SJSA1 (cell line): ENCODE data around the gene LRRC30. TPM values are rescaled to one million over a fixed set of nuclear protein-coding genes. Genes with fewer than 3 reads are reported as not detected.
"Not testable (repeated sequence)": the region's sequence is repeated elsewhere in the genome, so short reads cannot be mapped to it uniquely, and the experiment has no call there.

Experiments
- DNase-seq, 2 experiments: peaks; one replicate each; pipeline ENCODE4 v3.0.0-alpha.2; 2015 to 2020; ENCODE audit warnings: low spot score in 2 of 2, low read depth in 1 of 2
- H3K27ac ChIP-seq: fragments of 250-450 bp; sonication (Bioruptor Pico); 2 replicates; pipeline ENCODE4 v1.5.1; 2020; ENCODE audit warnings: mild to moderate bottlenecking, moderate library complexity
- H3K27me3 ChIP-seq: fragments of 250-450 bp; sonication (Bioruptor Pico); replicated peaks from 2 replicates; pipeline ENCODE4 v1.5.1; 2020; ENCODE audit warnings: mild to moderate bottlenecking, moderate library complexity
- H3K36me3 ChIP-seq: fragments of 250-450 bp; sonication (Bioruptor Pico); 2 replicates; pipeline ENCODE4 v1.5.1; 2020; ENCODE audit warnings: mild to moderate bottlenecking
- H3K4me1 ChIP-seq: fragments of 250-450 bp; sonication (Bioruptor Pico); replicated peaks from 2 replicates; pipeline ENCODE4 v1.6.1; 2021; ENCODE audit warnings: mild to moderate bottlenecking
- H3K4me3 ChIP-seq: fragments of 250-450 bp; sonication (Bioruptor Pico); 2 replicates; pipeline ENCODE4 v1.5.1; 2020; ENCODE audit warnings: mild to moderate bottlenecking
- H3K9me3 ChIP-seq: fragments of 250-450 bp; sonication (Bioruptor Pico); replicated peaks from 2 replicates; pipeline ENCODE4 v1.5.1; 2020; ENCODE audit warnings: mild to moderate bottlenecking
- total RNA-seq: library from RNA; depleted of rRNA; stranded (reverse); fragments of >200 nt; shearing (Covaris generic); gene quantifications from 2 replicates; pipeline ENCODE4 v1.2.3, GENCODE V29; 2014; rRNA removed

LRRC30 gene
- total RNA-seq = not detected in 2 replicates

DNA sequence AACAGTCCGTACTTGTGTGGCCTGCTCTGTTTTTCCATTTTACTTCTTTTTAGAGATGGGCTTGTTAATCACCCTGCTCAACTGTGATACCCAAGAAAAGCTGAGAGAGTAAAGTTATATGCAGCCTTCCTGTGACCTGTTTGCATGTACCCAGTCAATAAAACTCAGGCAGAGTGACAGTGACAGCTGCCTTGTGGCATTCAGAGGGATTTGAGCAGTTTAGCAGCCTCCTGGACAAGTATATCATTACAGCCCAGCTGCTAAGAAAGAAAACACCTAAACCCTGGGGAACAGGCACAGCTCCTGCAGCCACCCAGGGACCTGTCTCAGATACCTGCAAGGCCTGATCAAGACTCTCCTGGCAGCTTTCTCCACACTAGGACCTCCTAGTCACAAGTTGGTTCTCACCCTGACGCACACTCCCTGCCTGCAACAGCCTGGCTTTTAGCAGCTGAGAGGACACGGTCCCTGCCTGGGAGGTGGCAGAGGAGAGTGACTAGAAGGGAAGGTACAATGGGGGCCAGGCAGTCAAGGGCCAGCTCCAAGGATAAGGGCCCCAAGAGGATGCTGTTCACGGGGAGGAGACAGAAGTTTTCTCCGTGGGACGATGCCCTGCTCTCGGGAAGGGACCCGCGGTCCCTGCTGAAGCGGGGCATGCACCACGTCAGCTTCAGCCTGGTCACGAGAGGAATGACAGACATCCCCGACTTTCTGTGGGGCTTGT lies at the start of gene LRRC30:
TSS of gene LRRC30 (plus strand) at position 464 of the 724 bp plus-strand sequence. CDS start at position 514, 50 bp downstream.
- Histone ChIP-seq H3K27ac (no peak within 1 kb of the TSS), H3K9me3 (no peaks in the 10 kb centered on the region), H3K4me3 (no peak within 1 kb of the TSS), H3K36me3 (no peaks in the 10 kb centered on the region), H3K4me1 (no peaks in the 10 kb centered on the region), H3K27me3 (no peaks in the 10 kb centered on the region; the same call in none of the 2 replicates)
- DNase-seq = no peak

DNA sequence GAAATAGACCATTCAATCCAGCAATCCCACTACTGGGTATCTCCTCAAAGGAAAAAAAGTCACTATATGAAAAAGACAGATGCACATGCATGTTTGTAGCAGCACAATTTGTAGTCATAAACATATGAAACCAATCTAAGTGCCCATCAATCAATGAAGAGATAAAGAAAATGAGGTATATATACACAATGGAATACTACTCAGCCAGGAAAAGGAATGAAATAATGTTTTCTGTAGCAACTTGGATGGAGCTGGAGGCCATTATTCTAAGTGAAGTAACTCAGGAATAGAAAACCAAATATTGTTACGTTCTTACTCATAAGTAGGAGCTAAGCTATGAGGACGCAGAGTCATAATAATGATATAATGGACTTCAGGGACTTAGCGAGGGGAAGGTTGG lies 45.2 kb upstream of the LRRC30 start:
- Histone ChIP-seq H3K9me3 (no peaks in the 10 kb centered on the region), H3K4me1 (no peaks in the 10 kb centered on the region), H3K36me3 (no peaks in the 10 kb centered on the region), H3K27ac (no peak overlapping the region), H3K27me3 (no peaks in the 10 kb centered on the region; the same call in 1 of the 2 replicates), H3K4me3 (no peak overlapping the region)
- no peak for DNase-seq

DNA sequence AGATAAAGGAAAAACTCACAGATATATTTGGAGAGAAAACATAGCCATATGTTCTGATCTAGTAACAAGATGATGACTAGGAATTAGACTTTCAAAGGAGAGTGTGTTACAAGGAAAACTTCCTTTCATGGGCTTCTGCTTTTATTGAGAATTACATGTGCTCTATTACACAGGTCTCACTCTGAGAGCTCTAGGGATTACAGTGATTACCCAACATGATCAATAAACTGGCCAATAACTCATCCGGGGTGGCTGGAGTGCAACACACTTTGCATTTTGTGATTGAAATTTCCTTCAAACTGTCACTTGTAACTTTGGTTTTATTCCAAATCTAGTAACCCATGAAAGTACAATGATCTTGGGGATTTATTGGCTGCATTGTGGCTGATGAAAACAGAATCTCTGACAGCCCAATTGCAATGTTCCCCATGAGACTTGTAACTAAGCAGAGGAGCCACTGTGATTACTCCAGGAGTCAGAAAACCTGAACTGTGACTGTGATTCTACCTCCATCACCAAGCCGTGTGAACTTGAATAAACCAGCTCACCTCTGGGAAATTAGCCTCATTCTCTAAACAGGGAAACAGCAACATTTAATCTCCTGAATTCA lies 40.2 kb upstream of the LRRC30 start:
- H3K4me1 ChIP-seq = no peaks in the 10 kb centered on the region
- no peak overlapping the region for H3K4me3 ChIP-seq
- H3K9me3 ChIP-seq = no peaks in the 10 kb centered on the region
- peaks cover 3% of the 10 kb centered on the region; the same call in 1 of the 2 replicates for H3K27me3 ChIP-seq
- no peak for DNase-seq
- no peaks in the 10 kb centered on the region for H3K36me3 ChIP-seq
- H3K27ac ChIP-seq = no peak overlapping the region

DNA sequence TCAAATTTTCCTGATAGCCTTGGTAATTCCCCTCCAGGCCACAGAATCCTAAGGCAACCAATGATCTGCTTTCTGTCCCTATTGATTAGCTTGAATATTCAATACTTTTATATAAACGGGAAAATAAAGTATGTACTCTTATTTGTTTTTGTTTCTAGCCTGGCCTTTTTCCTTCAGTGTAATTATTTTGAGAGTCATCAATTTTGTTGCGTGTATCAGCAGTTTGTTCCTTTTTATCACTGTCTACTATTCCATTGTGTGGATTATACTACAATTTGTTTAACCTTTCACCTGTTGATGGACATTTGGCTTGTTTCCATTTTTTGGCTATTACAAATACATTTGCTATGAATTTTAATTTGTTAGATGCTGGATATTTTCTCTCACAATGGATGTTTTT lies 39.2 kb upstream of the LRRC30 start:
- peaks cover 3% of the 10 kb centered on the region; the same call in 1 of the 2 replicates for H3K27me3 ChIP-seq
- H3K9me3 ChIP-seq = no peaks in the 10 kb centered on the region
- no peaks in the 10 kb centered on the region for H3K4me1 ChIP-seq
- no peaks in the 10 kb centered on the region for H3K36me3 ChIP-seq
- no peak overlapping the region for H3K27ac ChIP-seq
- no peak overlapping the region for H3K4me3 ChIP-seq
- DNase-seq = no peak

GRCh38 chr18:7195266-7195665 lies 35.6 kb upstream of the LRRC30 start:
- no peaks in the 10 kb centered on the region for H3K36me3 ChIP-seq
- H3K27me3 ChIP-seq = peaks cover 3% of the 10 kb centered on the region; the same call in 1 of the 2 replicates
- no peaks in the 10 kb centered on the region for H3K9me3 ChIP-seq
- H3K4me3 ChIP-seq = no peak overlapping the region
- no peaks in the 10 kb centered on the region for H3K4me1 ChIP-seq
- H3K27ac ChIP-seq = no peak overlapping the region
- no peak for DNase-seq

GRCh38 chr18:7196421-7196820 lies 34.5 kb upstream of the LRRC30 start:
- no peak overlapping the region for H3K27ac ChIP-seq
- no peak overlapping the region for H3K4me3 ChIP-seq
- no peaks in the 10 kb centered on the region for H3K4me1 ChIP-seq
- DNase-seq = no peak
- no peaks in the 10 kb centered on the region for H3K36me3 ChIP-seq
- H3K27me3 ChIP-seq = peaks cover 3% of the 10 kb centered on the region; the same call in 1 of the 2 replicates
- no peaks in the 10 kb centered on the region for H3K9me3 ChIP-seq

DNA sequence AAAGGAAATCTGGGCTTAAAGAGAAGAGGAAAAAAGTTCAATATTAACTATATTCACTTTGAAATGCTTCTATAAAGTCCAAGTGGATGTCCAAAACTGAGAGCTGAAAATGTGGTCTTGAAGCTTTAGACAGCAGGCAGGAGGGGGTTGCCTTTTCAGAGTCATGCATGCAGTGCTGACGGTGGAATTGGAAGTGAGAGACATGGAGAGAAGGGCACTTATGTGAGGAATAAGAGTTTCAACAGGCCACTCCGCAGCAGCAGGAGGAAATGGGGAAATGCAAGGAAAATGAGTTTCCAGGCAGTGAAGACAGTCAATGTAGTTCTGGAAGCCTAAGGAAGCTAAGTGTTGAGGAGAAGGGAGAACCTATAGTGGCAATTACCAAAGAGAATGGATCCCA lies 33.0 kb upstream of the LRRC30 start:
- Histone ChIP-seq H3K27ac (no peak overlapping the region), H3K4me1 (no peaks in the 10 kb centered on the region), H3K27me3 (no peaks in the 10 kb centered on the region; the same call in 1 of the 2 replicates), H3K4me3 (no peak overlapping the region), H3K9me3 (no peaks in the 10 kb centered on the region), H3K36me3 (no peaks in the 10 kb centered on the region)
- DNase-seq = no peak

- Histone ChIP-seq H3K4me3 (no peak overlapping the region), H3K9me3 (no peaks in the 10 kb centered on the region)
- no peak for DNase-seq
Observed at GRCh38 chr18:7198326-7198725, 32.6 kb upstream of the LRRC30 start.

DNA sequence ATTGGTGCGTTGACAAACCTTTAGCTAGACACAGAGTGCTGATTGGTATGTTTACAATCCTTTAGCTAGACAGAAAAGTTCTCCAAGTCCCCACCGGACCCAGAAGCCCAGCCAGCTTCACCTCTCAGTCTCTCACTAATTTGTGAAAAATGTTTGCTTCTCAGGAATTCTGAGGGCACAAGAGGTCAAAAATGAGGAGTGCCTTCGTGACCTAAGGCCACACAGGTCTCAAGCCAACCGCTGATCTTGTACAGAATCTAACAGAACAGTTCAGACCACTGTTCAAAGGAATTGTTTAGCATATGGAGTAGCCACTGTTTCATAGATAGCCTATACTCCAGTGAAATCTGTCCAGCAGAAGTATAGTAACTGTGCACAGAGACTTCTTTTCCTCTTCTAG lies 29.8 kb upstream of the LRRC30 start:
- H3K36me3 ChIP-seq = no peaks in the 10 kb centered on the region
- no peaks in the 10 kb centered on the region for H3K4me1 ChIP-seq
- DNase-seq = no peak
- H3K4me3 ChIP-seq = no peak overlapping the region
- H3K9me3 ChIP-seq = no peaks in the 10 kb centered on the region
- no peak overlapping the region for H3K27ac ChIP-seq
- H3K27me3 ChIP-seq = no peaks in the 10 kb centered on the region

More at GRCh38 chr18:7198326-7198725, 32.6 kb upstream of the LRRC30 start:
- H3K36me3 ChIP-seq = no peaks in the 10 kb centered on the region
- H3K27ac ChIP-seq = no peak overlapping the region
- no peaks in the 10 kb centered on the region; the same call in 1 of the 2 replicates for H3K27me3 ChIP-seq
- H3K4me1 ChIP-seq = no peaks in the 10 kb centered on the region

GRCh38 chr18:7202169-7202568 lies 28.7 kb upstream of the LRRC30 start:
- H3K9me3 ChIP-seq = no peaks in the 10 kb centered on the region

GRCh38 chr18:7203601-7204000 lies 27.3 kb upstream of the LRRC30 start:
- H3K4me1 ChIP-seq, H3K27ac ChIP-seq, H3K9me3 ChIP-seq, H3K36me3 ChIP-seq, H3K27me3 ChIP-seq, DNase-seq, H3K4me3 ChIP-seq: not testable (repeated sequence)

More at GRCh38 chr18:7202169-7202568, 28.7 kb upstream of the LRRC30 start:
- no peaks in the 10 kb centered on the region for H3K36me3 ChIP-seq
- H3K4me1 ChIP-seq = no peaks in the 10 kb centered on the region
- no peaks in the 10 kb centered on the region for H3K27me3 ChIP-seq
- no peak overlapping the region for H3K4me3 ChIP-seq
- no peak for DNase-seq
- no peak overlapping the region for H3K27ac ChIP-seq

DNA sequence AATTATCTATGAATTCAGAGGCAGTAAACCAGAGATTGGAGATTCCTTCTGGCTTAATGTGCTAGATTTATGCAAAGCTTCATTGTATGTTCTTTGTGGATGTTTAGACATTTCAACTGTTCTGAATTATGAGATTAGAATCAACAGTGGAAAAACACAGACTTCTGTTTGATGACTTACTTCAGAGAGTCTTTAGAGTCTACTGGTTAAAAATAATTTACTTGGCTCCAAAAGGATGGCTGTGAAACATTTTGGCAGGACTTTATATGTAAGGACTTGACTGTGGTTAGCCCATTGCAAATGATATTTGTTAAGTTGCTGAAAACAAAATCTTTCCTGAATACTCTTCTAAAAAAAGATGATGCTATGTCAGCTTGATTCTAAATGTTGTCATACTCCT lies 25.5 kb upstream of the LRRC30 start:
- no peaks in the 10 kb centered on the region for H3K9me3 ChIP-seq
- no peak for DNase-seq
- no peaks in the 10 kb centered on the region for H3K36me3 ChIP-seq

DNA sequence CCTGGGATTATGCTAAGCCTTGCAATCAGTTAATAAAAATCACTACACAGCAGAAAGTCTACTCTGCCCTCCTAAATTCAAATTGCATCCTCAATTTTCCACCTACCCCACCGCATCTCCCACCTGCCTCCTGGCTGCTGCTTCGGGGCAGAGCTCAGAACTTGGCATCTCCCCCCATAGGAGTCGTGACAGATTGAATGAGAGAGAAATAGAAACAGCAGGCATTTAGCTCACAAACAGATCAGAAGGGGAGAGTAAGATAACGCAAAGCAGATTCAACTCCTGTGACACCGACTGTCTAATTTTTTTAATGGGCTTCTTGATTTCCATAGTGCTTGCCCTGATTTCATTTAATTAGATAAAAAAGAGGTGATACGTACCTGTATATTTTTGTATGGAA lies 24.7 kb upstream of the LRRC30 start:
- no peaks in the 10 kb centered on the region for H3K27me3 ChIP-seq

More for the DNA sequence above, 25.5 kb upstream of the LRRC30 start:
- no peaks in the 10 kb centered on the region for H3K4me1 ChIP-seq
- no peaks in the 10 kb centered on the region for H3K27me3 ChIP-seq
- H3K27ac ChIP-seq = no peak overlapping the region
- H3K4me3 ChIP-seq = no peak overlapping the region

DNA sequence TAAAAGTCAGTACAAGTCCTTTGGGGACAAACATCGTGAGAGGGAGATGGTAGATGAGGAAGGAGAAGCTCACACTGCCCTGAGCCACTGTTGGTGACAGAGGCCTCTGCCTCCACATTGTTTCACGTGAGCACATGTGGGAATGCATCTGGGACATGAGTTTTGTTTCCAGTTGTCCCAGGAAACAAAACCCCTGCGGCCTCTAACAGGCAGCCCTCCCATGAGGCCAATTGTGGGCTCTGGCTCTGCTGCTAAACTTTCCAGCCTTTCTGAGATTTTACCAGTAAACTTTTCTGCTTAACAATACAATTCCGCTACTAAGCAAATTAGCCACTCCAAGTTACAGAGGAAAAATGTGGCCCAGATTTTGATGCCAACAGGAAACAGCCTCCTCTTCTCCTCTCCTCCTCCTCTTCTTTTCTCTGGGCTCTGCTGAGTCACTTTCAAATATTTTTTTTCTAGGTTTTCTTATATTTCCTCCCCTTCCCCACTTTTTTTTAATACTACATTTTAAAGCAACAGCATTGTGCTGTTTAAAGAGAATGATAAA lies 23.4 kb upstream of the LRRC30 start:
- no peak for DNase-seq
- H3K27me3 ChIP-seq = peaks cover 2% of the 10 kb centered on the region; the same call in 1 of the 2 replicates
- no peaks in the 10 kb centered on the region for H3K9me3 ChIP-seq
- no peaks in the 10 kb centered on the region for H3K36me3 ChIP-seq
- no peaks in the 10 kb centered on the region for H3K4me1 ChIP-seq
- H3K27ac ChIP-seq = no peak overlapping the region
- no peak overlapping the region for H3K4me3 ChIP-seq

More for the DNA sequence above, 24.7 kb upstream of the LRRC30 start:
- H3K36me3 ChIP-seq = no peaks in the 10 kb centered on the region
- no peak for DNase-seq
- H3K4me3 ChIP-seq = no peak overlapping the region
- H3K4me1 ChIP-seq = no peaks in the 10 kb centered on the region
- H3K9me3 ChIP-seq = no peaks in the 10 kb centered on the region
- no peak overlapping the region for H3K27ac ChIP-seq
